ENCODE results near the gene UBXN6.

Gene UBXN6

DNA sequence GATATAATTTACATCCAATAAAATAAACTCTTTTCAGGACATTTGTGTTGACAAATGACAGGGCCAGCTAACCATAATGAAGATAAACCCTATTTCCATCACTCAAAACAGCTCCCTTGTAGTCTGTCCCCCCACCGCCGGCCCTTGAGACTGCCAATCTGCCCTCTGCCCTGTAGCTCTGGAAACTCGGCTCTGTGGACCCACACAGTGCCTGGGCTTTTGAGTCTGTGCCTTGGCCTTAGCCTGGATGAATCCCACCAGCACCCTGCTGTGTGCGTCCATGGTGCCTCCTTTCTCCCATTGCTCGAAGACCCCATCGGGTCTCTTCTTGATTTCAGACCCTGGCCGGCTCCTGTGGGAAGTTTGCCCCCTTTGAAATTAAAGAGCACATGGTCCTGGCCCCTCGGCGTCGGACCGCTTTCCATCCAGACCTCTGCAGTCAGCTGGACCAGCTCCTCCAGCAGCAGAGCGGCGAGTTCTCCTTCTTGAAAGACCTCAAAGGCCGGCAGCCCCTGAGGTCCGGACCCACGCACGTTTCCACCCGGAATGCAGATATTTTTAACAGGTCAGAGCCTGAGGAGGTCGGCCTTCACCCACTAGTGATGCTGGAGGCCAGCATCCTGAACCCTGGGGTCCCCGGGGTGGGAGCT, 29.1 kb downstream of the UBXN6 start:
- Histone ChIP-seq H3K27me3 (ENCODE audit: control insufficient read depth, insufficient read depth, low read length) (no peaks in the 10 kb centered on the region), H3K9ac (ENCODE audit: low read length) (no peak overlapping the region), H3K36me3 (ENCODE audit: control insufficient read depth, low read depth, low read length) (peaks cover 78% of the 10 kb centered on the region)

GRCh38 chr19:4425537-4425936, 32.1 kb downstream of the UBXN6 start:
- Histone ChIP-seq H3K27me3 (ENCODE audit: control insufficient read depth, insufficient read depth, low read length) (no peaks in the 10 kb centered on the region), H3K27ac (ENCODE audit: low read length) (no peak overlapping the region), H3K36me3 (ENCODE audit: control insufficient read depth, low read depth, low read length) (peaks cover 74% of the 10 kb centered on the region), H3K4me1 (ENCODE audit: control insufficient read depth, low read depth, low read length) (no peaks in the 10 kb centered on the region), H3K9ac (ENCODE audit: low read length) (no peak overlapping the region), H3K9me3 (ENCODE audit: control insufficient read depth, low read depth, low read length) (no peaks in the 10 kb centered on the region), H3K4me3 (ENCODE audit: low read length) (no peak overlapping the region)

More for the DNA sequence above, 29.1 kb downstream of the UBXN6 start:
- no peak overlapping the region for H3K27ac ChIP-seq (ENCODE audit: low read length)
- H3K9me3 ChIP-seq (ENCODE audit: control insufficient read depth, low read depth, low read length) = no peaks in the 10 kb centered on the region
- H3K4me3 ChIP-seq (ENCODE audit: low read length) = no peak overlapping the region
- no peaks in the 10 kb centered on the region for H3K4me1 ChIP-seq (ENCODE audit: control insufficient read depth, low read depth, low read length)

DNA sequence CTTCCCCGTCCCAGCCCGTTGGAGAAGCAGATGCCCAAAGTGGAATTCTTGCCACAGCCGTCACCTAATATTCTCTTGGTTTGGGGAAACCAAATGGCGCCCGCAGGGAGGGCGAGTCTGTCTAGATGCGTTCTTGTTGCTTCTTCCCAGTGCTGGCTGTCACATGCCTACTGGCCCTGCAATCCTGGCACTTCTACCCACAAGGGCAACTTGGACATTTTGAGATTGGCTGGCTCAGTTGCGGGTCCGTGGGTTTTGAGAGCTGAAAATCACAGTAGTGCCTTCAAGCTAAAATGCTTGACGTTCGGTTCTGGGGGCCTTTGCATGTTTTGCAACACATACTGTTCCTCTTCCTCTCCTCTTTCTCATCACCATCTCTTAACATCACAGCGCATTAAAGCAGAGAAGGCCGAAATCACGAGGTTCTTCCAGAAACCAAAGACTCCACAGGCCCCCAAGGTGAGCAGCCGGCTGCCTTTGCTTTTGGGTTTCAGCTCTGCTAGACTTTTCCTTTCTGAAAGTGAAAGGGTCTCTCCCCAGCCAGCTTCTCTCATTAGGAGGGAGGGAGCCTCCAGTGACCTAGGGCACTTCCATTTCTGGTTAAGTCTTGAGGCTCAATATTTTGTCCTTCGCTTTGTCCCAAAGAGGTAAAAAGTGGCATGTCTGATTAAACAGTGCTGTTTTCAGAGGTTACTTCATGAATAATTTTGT, 34.0 kb downstream of the UBXN6 start:
- H3K27me3 ChIP-seq (ENCODE audit: control insufficient read depth, insufficient read depth, low read length) = no peaks in the 10 kb centered on the region
- H3K36me3 ChIP-seq (ENCODE audit: control insufficient read depth, low read depth, low read length) = peaks cover 71% of the 10 kb centered on the region
- H3K4me1 ChIP-seq (ENCODE audit: control insufficient read depth, low read depth, low read length) = no peaks in the 10 kb centered on the region
- no peaks in the 10 kb centered on the region for H3K9me3 ChIP-seq (ENCODE audit: control insufficient read depth, low read depth, low read length)
- no peak overlapping the region for H3K9ac ChIP-seq (ENCODE audit: low read length)
- no peak overlapping the region for H3K4me3 ChIP-seq (ENCODE audit: low read length)
- H3K27ac ChIP-seq (ENCODE audit: low read length) = no peak overlapping the region

DNA sequence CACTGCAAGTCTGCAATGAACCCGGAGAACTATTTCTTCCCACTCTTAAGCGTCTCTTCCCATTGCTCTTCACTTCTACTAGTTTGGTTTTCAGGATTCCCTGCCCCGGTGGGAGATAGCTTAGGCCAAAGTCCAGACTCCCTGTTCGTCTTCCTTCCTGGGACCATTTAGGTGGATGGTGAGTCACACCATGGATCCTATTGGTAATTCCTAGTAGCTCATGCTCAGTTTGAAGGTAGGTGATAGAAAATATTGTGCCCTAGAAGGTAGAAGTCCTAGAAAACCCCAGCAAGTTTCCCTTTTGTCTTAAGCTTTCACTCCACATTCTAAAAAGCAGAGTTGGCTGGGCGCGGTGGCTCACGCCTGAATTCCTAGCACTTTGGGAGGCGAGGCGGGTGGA, 41.3 kb downstream of the UBXN6 start:
- H3K9ac ChIP-seq (ENCODE audit: low read length) = no peak overlapping the region
- H3K9me3 ChIP-seq (ENCODE audit: control insufficient read depth, low read depth, low read length) = no peaks in the 10 kb centered on the region
- peaks cover 66% of the 10 kb centered on the region for H3K36me3 ChIP-seq (ENCODE audit: control insufficient read depth, low read depth, low read length)
- H3K27me3 ChIP-seq (ENCODE audit: control insufficient read depth, insufficient read depth, low read length) = no peaks in the 10 kb centered on the region
- no peak overlapping the region for H3K4me3 ChIP-seq (ENCODE audit: low read length)
- H3K4me1 ChIP-seq (ENCODE audit: control insufficient read depth, low read depth, low read length) = peaks cover 24% of the 10 kb centered on the region
- H3K27ac ChIP-seq (ENCODE audit: low read length) = no peak overlapping the region

DNA sequence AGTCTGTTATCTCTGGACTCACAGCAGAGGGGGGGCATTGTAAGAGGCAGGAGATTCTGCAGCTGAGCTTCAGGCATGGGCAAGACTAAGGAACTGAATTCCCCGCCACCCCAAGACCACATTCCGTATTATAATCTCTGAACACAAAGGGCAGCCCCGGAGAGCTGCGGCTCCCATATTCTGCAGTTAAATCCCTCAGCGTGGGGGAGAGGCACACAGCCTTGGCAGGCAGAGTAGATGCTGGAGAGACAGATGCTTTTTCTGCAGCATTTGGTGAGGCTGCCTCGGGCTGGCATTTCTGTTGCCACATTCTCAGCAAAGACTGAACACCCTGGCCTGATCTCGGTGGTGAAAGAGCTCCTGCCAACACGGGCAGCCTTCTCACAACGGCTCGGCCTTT, 42.2 kb downstream of the UBXN6 start:
- Histone ChIP-seq H3K36me3 (ENCODE audit: control insufficient read depth, low read depth, low read length) (peaks cover 66% of the 10 kb centered on the region), H3K4me3 (ENCODE audit: low read length) (peak overlapping the region; percentile 37), H3K4me1 (ENCODE audit: control insufficient read depth, low read depth, low read length) (peaks cover 24% of the 10 kb centered on the region), H3K27ac (ENCODE audit: low read length) (peak overlapping the region; percentile 75), H3K9ac (ENCODE audit: low read length) (peak overlapping the region; percentile 51), H3K9me3 (ENCODE audit: control insufficient read depth, low read depth, low read length) (no peaks in the 10 kb centered on the region), H3K27me3 (ENCODE audit: control insufficient read depth, insufficient read depth, low read length) (no peaks in the 10 kb centered on the region)

GRCh38 chr19:4414800-4415321, 42.7 kb downstream of the UBXN6 start:
- Histone ChIP-seq H3K27me3 (ENCODE audit: control insufficient read depth, insufficient read depth, low read length) (no peaks in the 10 kb centered on the region), H3K9ac (ENCODE audit: low read length) (peak overlapping the region; percentile 51), H3K9me3 (ENCODE audit: control insufficient read depth, low read depth, low read length) (no peaks in the 10 kb centered on the region), H3K4me1 (ENCODE audit: control insufficient read depth, low read depth, low read length) (peaks cover 25% of the 10 kb centered on the region), H3K27ac (ENCODE audit: low read length) (peak overlapping the region; percentile 75), H3K4me3 (ENCODE audit: low read length) (peak overlapping the region; percentile 37), H3K36me3 (ENCODE audit: control insufficient read depth, low read depth, low read length) (peaks cover 65% of the 10 kb centered on the region)

DNA sequence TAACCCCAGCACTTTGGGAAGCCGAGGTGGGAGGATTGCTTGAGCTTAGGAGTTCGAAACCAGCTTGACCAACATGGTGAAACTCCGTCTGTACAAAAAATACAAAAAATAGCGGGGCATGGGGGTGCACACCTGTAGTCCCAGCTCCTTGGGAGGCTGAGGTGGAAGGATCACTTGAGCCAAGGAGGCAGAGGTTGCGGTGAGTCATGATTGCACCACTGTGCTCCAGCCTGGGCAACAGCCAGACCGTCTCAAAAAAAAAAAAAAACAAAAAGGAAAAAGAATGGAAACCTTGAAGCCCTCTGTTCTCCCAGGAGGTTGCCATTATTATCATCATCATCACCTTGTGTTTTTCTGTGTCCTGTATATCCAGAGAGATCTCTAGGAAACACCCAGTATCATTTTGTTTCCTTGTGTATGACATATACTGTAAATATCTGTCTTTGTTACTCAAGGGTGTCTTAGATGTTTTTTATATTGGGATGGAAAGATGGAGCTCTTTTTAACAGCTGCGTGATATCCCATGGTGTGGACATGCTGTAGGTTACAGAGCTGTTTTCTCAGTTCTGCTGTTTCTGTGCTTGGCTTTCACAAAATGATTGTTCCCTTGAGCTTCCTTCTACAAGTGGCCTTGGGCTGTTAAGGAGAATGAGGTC, 43.3 kb downstream of the UBXN6 start:
- H3K9ac ChIP-seq (ENCODE audit: low read length) = peak overlapping the region; percentile 51
- H3K9me3 ChIP-seq (ENCODE audit: control insufficient read depth, low read depth, low read length) = no peaks in the 10 kb centered on the region
- H3K36me3 ChIP-seq (ENCODE audit: control insufficient read depth, low read depth, low read length) = peaks cover 66% of the 10 kb centered on the region
- no peaks in the 10 kb centered on the region for H3K27me3 ChIP-seq (ENCODE audit: control insufficient read depth, insufficient read depth, low read length)
- peaks cover 31% of the 10 kb centered on the region for H3K4me1 ChIP-seq (ENCODE audit: control insufficient read depth, low read depth, low read length)
- H3K27ac ChIP-seq (ENCODE audit: low read length) = peak overlapping the region; percentile 75
- peak overlapping the region; percentile 37 for H3K4me3 ChIP-seq (ENCODE audit: low read length)

GRCh38 chr19:4413588-4413987, 44.0 kb downstream of the UBXN6 start:
- Histone ChIP-seq H3K4me3 (ENCODE audit: low read length) (no peak overlapping the region), H3K4me1 (ENCODE audit: control insufficient read depth, low read depth, low read length) (peaks cover 37% of the 10 kb centered on the region), H3K9me3 (ENCODE audit: control insufficient read depth, low read depth, low read length) (no peaks in the 10 kb centered on the region), H3K27ac (ENCODE audit: low read length) (no peak overlapping the region), H3K27me3 (ENCODE audit: control insufficient read depth, insufficient read depth, low read length) (no peaks in the 10 kb centered on the region), H3K9ac (ENCODE audit: low read length) (no peak overlapping the region), H3K36me3 (ENCODE audit: control insufficient read depth, low read depth, low read length) (peaks cover 61% of the 10 kb centered on the region)

DNA sequence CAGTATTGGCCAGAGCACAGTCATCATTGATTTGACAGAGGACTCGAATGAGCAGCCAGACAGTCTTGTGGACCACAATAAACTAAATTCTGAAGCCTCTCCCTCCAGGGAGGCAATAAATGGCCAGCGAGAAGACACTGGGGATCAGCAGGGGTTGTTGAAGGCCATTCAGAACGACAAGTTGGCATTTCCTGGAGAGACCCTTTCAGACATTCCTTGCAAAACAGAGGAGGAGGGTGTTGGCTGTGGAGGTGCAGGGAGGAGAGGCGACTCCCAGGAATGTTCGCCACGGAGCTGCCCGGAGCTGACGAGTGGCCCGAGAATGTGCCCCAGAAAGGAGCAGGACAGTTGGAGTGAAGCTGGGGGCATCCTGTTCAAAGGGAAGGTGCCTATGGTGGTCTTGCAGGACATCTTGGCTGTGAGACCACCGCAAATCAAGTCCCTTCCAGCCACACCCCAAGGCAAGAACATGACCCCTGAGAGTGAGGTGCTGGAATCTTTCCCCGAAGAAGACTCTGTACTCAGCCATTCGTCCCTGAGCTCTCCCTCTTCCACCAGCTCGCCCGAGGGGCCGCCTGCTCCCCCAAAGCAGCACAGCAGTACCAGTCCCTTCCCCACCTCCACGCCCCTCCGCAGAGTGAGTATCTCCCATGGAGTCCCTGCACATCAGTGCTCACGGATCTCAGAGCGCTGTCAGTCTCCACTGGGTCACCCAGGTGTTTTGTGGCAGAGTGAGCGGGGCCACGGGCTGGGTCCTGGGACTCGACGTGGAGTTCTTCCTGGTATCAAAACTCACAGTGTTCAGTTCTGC, 48.3 kb downstream of the UBXN6 start:
- H3K4me1 ChIP-seq (ENCODE audit: control insufficient read depth, low read depth, low read length) = peaks cover 35% of the 10 kb centered on the region
- peak overlapping the region; percentile 82 for H3K27ac ChIP-seq (ENCODE audit: low read length)
- H3K27me3 ChIP-seq (ENCODE audit: control insufficient read depth, insufficient read depth, low read length) = no peaks in the 10 kb centered on the region
- H3K9me3 ChIP-seq (ENCODE audit: control insufficient read depth, low read depth, low read length) = no peaks in the 10 kb centered on the region
- peak overlapping the region; percentile 26 for H3K9ac ChIP-seq (ENCODE audit: low read length)
- peak overlapping the region; percentile 11 for H3K4me3 ChIP-seq (ENCODE audit: low read length)
- H3K36me3 ChIP-seq (ENCODE audit: control insufficient read depth, low read depth, low read length) = peaks cover 71% of the 10 kb centered on the region

- H3K9ac ChIP-seq (ENCODE audit: low read length) = no peak overlapping the region
- no peaks in the 10 kb centered on the region for H3K9me3 ChIP-seq (ENCODE audit: control insufficient read depth, low read depth, low read length)
- H3K27me3 ChIP-seq (ENCODE audit: control insufficient read depth, insufficient read depth, low read length) = no peaks in the 10 kb centered on the region
- peaks cover 32% of the 10 kb centered on the region for H3K4me1 ChIP-seq (ENCODE audit: control insufficient read depth, low read depth, low read length)
- H3K36me3 ChIP-seq (ENCODE audit: control insufficient read depth, low read depth, low read length) = peaks cover 47% of the 10 kb centered on the region
- no peak overlapping the region for H3K4me3 ChIP-seq (ENCODE audit: low read length)
- no peak overlapping the region for H3K27ac ChIP-seq (ENCODE audit: low read length)
Observed at GRCh38 chr19:4406626-4407025, 51.0 kb downstream of the UBXN6 start.

DNA sequence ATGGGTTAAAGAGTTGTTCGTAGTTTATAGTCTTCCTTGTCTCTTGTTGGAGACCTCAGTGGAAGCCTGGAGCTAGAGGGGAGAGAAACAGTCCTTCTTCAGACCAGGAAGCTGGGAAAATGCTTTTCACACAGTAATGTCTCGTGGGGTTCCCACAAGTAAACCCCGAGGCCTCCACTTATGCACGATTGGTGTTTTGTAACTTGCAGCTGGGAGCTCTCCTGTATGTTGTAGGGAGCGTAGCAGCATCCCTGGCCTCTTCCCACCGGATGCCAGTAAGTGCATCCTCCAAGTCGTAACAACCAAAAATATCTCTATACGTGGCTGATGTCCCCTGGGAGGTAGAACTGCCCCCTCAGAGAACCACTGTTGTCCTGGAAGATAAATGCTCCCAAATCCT, 51.6 kb downstream of the UBXN6 start:
- H3K4me3 ChIP-seq (ENCODE audit: low read length) = no peak overlapping the region
- peaks cover 34% of the 10 kb centered on the region for H3K4me1 ChIP-seq (ENCODE audit: control insufficient read depth, low read depth, low read length)
- no peak overlapping the region for H3K27ac ChIP-seq (ENCODE audit: low read length)
- no peaks in the 10 kb centered on the region for H3K27me3 ChIP-seq (ENCODE audit: control insufficient read depth, insufficient read depth, low read length)
- no peak overlapping the region for H3K9ac ChIP-seq (ENCODE audit: low read length)
- peaks cover 42% of the 10 kb centered on the region for H3K36me3 ChIP-seq (ENCODE audit: control insufficient read depth, low read depth, low read length)
- H3K9me3 ChIP-seq (ENCODE audit: control insufficient read depth, low read depth, low read length) = no peaks in the 10 kb centered on the region
